ENCODE measurements around the gene IZUMO4. TPM values are rescaled to one million over a fixed set of nuclear protein-coding genes. Genes with fewer than 3 reads are reported as not detected.

IZUMO4 gene
- total and polyA plus RNA-seq, 10 of the 15 experiments (the other 5 are each of a cell fraction or from before 2014, with no cell fraction given) = 0.53 to 27.1 (median 7.5) TPM

DNA sequence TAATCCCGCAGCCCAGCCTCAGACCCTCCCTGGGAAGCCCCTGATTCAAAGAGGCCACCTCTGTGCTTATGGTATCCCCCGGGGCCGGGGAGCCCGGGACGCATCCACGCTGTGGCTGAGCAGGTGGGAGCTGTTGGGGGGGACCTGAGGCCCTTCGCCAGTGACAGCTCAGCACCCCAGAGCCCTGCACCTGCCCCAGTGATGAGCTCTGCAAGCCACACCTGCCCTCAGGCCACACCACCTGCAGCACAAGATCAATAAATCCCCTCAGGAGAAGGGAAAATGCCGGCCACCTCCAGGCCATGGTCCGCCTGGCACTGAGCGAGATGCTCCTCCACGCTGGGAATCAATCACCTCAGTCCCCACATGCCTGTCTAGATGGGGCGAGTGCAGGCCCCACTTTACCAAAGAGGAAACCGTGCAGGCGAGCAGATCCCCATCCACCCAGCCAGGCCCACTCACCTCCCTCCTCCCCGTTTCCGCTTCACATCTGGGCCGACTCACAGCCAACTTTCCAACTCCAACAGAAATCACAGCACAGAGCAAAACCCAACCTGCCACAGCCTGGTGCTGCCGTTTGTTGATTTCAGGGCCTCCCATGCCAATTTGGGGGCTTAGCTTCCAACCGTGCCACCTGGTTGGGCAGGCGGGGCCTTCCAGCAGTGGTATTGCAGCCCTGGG is 13.4 kb upstream of the IZUMO4 start (continued):
- peak; percentile 36; the same call in 1 of the 2 replicates for TF ChIP-seq TCF3 (IDR thresholded peaks at IDR 0.05; ENCODE audit: borderline replicate concordance, insufficient read depth, low read depth, low read length)
- TF ChIP-seq SIN3A (IDR thresholded peaks at IDR 0.05; ENCODE audit: low read depth, low read length) = 0 out of 2 replicates have a peak, but pooled peaks have one; percentile 38
- TF ChIP-seq ZBED1 (IDR thresholded peaks at IDR 0.05; ENCODE audit: borderline replicate concordance) = no peak
- TF ChIP-seq WRNIP1 (IDR thresholded peaks at IDR 0.05; ENCODE audit: borderline replicate concordance, low read depth, low read length) = no peak
- TF ChIP-seq HDAC2 (IDR thresholded peaks at IDR 0.05) = no peak
- TF ChIP-seq, protein P1, sequence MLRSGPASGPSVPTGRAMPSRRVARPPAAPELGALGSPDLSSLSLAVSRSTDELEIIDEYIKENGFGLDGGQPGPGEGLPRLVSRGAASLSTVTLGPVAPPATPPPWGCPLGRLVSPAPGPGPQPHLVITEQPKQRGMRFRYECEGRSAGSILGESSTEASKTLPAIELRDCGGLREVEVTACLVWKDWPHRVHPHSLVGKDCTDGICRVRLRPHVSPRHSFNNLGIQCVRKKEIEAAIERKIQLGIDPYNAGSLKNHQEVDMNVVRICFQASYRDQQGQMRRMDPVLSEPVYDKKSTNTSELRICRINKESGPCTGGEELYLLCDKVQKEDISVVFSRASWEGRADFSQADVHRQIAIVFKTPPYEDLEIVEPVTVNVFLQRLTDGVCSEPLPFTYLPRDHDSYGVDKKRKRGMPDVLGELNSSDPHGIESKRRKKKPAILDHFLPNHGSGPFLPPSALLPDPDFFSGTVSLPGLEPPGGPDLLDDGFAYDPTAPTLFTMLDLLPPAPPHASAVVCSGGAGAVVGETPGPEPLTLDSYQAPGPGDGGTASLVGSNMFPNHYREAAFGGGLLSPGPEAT (IDR thresholded peaks at IDR 0.05; ENCODE audit: low read depth) = no peak; the same call in 1 of the 2 replicates
- no peak for TF ChIP-seq GABPA (IDR thresholded peaks at IDR 0.05; ENCODE audit: low read depth)
- TF ChIP-seq SPI1 (IDR thresholded peaks at IDR 0.05; ENCODE audit: borderline replicate concordance, insufficient read depth, low read depth, low read length) = no peak
- no peak for TF ChIP-seq HCFC1 (IDR thresholded peaks at IDR 0.05; ENCODE audit: low read length)
- TF ChIP-seq BMI1 (IDR thresholded peaks at IDR 0.05; ENCODE audit: borderline replicate concordance) = no peak
- TF ChIP-seq ATF7 (IDR thresholded peaks at IDR 0.05; ENCODE audit: low read depth) = no peak
- no peak for TF ChIP-seq JUNB (IDR thresholded peaks at IDR 0.05)
- no peak for TF ChIP-seq MYB (IDR thresholded peaks at IDR 0.05; ENCODE audit: borderline replicate concordance, low read depth, low read length)
- TF ChIP-seq EP300 (IDR thresholded peaks at IDR 0.05; ENCODE audit: borderline replicate concordance in 1 of 2, control insufficient read depth in 1 of 2, low read depth in 2 of 2, low read length in 2 of 2) = no peak
- TF ChIP-seq NR2F1 (conservative IDR thresholded peaks at IDR 0.05) = no peak; the same call in 1 of the 2 replicates
- TF ChIP-seq STAT3 (IDR thresholded peaks at IDR 0.05; ENCODE audit: low read depth, low read length) = no peak
- TF ChIP-seq RB1 (IDR thresholded peaks at IDR 0.05; ENCODE audit: borderline replicate concordance) = no peak
- TF ChIP-seq CBX5 (IDR thresholded peaks at IDR 0.05; ENCODE audit: low read depth) = no peak
- TF ChIP-seq ZNF687 (IDR thresholded peaks at IDR 0.05) = peak; percentile 17; the same call in 1 of the 2 replicates
- peak in 1 of 2 experiments; percentile 32; a peak in 1 of 4 replicates for TF ChIP-seq IKZF2 (IDR thresholded peaks at IDR 0.05)
- TF ChIP-seq RUNX3 (IDR thresholded peaks at IDR 0.05; ENCODE audit: low read length) = no peak
- no peak for TF ChIP-seq STAT1 (conservative IDR thresholded peaks at IDR 0.05)
- TF ChIP-seq MTA3 (IDR thresholded peaks at IDR 0.05; ENCODE audit: borderline replicate concordance, low read length) = no peak
- no peak for TF ChIP-seq BACH1 (IDR thresholded peaks at IDR 0.05; ENCODE audit: borderline replicate concordance)
- no peak for TF ChIP-seq CHD2 (IDR thresholded peaks at IDR 0.05; ENCODE audit: borderline replicate concordance, low read depth, low read length)
- TF ChIP-seq ZNF207 (IDR thresholded peaks at IDR 0.05; ENCODE audit: borderline replicate concordance) = no peak

Measured in GM12878 (cell line).